ENCODE measurements around the gene DMPK.

The DMPK gene

GRCh38 chr19:45786533-45786894, 4.2 kb upstream of the DMPK start:
- no peak overlapping the region for H3K27ac Mint-ChIP-seq
- H3K9me3 Mint-ChIP-seq = no peaks in the 10 kb centered on the region
- TF ChIP-seq, protein P1, sequence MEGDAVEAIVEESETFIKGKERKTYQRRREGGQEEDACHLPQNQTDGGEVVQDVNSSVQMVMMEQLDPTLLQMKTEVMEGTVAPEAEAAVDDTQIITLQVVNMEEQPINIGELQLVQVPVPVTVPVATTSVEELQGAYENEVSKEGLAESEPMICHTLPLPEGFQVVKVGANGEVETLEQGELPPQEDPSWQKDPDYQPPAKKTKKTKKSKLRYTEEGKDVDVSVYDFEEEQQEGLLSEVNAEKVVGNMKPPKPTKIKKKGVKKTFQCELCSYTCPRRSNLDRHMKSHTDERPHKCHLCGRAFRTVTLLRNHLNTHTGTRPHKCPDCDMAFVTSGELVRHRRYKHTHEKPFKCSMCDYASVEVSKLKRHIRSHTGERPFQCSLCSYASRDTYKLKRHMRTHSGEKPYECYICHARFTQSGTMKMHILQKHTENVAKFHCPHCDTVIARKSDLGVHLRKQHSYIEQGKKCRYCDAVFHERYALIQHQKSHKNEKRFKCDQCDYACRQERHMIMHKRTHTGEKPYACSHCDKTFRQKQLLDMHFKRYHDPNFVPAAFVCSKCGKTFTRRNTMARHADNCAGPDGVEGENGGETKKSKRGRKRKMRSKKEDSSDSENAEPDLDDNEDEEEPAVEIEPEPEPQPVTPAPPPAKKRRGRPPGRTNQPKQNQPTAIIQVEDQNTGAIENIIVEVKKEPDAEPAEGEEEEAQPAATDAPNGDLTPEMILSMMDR (IDR thresholded peaks at IDR 0.05; ENCODE audit: unreplicated experiment in 3 of 3) = no peak
- no peak overlapping the region for H3K4me3 Mint-ChIP-seq
- no peaks in the 10 kb centered on the region for H3K27me3 Mint-ChIP-seq (ENCODE audit: low read depth)
- H3K36me3 Mint-ChIP-seq (ENCODE audit: low read depth) = peaks cover 32% of the 10 kb centered on the region
- peaks cover 30% of the 10 kb centered on the region for H3K4me1 Mint-ChIP-seq

DNA sequence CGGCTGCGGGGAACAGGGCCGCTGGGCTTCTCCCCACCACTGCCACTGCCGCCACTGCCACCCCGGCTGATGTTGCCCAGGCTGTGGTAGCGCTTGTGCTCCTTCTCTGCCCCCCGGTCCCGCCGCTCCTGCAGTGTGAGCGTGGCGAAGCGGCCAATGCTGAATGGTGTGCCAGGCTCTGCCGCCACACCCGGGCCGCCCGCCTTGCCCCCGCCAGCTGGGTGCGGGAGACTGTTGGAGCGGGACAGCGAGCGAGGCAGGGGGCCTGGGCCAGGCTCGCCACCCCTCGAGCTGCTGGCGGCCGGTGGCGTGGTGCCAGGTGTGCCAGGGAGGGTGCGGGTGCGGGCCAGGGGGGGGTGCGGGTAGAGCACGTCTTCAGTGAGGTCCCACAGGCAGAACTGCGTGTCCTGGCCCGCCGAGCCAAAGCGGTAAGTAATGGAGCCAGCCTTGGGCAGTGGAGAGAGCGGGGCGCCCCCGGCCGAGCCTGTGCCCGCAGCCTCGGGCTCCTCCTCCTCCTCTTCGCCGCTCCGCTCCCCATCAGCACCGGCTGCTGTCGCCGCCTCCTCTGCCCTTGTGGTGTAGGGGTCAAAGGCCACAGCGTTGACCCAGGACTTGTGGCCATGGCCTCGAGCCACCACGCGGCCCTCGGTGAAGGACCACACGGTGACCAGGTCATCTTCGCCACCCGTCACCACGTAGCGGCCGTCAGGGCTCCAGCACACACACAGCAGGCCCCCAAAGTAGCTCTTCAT, 3.7 kb upstream of the DMPK start:
- TF ChIP-seq, protein P1 (IDR thresholded peaks at IDR 0.05; ENCODE audit: unreplicated experiment in 3 of 3) = no peak
- Mint-ChIP-seq H3K27ac (no peak overlapping the region), H3K27me3 (ENCODE audit: low read depth) (no peaks in the 10 kb centered on the region), H3K4me1 (peaks cover 27% of the 10 kb centered on the region), H3K9me3 (no peaks in the 10 kb centered on the region), H3K36me3 (ENCODE audit: low read depth) (peaks cover 28% of the 10 kb centered on the region), H3K4me3 (no peak overlapping the region)

DNA sequence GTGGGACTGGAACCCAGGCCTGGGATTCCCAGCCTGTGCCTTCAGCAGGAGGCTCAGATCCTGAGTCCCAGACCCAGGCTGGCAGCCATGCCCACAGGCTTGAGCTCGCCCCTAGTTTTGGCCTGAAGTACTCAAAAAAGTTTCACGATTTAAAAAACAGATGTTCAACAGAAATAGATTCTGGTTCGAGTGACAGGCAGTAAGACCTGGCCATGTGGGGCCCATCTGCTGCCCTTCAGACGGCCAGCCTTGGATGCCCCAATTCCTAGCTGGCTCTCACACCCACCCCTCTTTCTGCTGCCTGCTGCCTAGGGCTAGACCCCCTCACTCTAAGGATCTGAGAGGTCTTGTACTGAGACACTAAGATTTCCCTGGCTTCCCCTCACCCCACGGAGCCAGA, 2.8 kb upstream of the DMPK start:
- Mint-ChIP-seq H3K4me3 (peak overlapping the region in 1 of 3 experiments; percentile 39), H3K9me3 (no peaks in the 10 kb centered on the region), H3K4me1 (peaks cover 27% of the 10 kb centered on the region), H3K27ac (no peak overlapping the region), H3K27me3 (ENCODE audit: low read depth) (no peaks in the 10 kb centered on the region), H3K36me3 (ENCODE audit: low read depth) (peaks cover 28% of the 10 kb centered on the region)
- TF ChIP-seq, protein P1 (IDR thresholded peaks at IDR 0.05; ENCODE audit: unreplicated experiment in 3 of 3) = no peak

DNA sequence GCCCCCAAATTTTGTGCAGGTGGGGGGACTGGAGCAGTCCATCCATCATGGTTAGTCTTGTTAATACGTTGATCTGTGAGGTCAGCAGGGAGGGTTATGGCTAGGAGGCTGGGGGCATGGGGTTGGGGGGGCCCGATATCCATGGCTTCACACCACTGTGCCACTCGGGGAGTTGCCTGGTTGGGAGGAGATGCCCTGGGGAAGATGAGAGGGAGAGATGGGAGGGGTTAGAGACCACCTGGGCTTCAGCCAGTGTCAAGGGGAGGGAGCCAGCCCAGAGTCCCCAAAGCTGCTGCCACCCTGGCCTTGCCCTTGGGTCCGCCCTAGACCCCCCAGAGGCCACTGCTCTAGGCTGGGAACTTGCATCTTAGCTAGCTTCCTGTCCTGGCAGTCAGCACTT, 1.8 kb upstream of the DMPK start:
- TF ChIP-seq, protein P1 (IDR thresholded peaks at IDR 0.05; ENCODE audit: unreplicated experiment in 3 of 3) = no peak
- Mint-ChIP-seq H3K36me3 (ENCODE audit: low read depth) (peaks cover 25% of the 10 kb centered on the region), H3K27ac (peak overlapping the region in 1 of 3 experiments; percentile 60), H3K9me3 (no peaks in the 10 kb centered on the region), H3K27me3 (ENCODE audit: low read depth) (no peaks in the 10 kb centered on the region), H3K4me1 (peaks cover 37% of the 10 kb centered on the region), H3K4me3 (peak overlapping the region in 1 of 3 experiments; percentile 78)

- H3K4me3 Mint-ChIP-seq = peak overlapping the region; percentile 20 to 78 (median 66)
- TF ChIP-seq, protein P1 (IDR thresholded peaks at IDR 0.05; ENCODE audit: unreplicated experiment in 3 of 3) = no peak
- H3K36me3 Mint-ChIP-seq (ENCODE audit: low read depth) = peaks cover 19% of the 10 kb centered on the region
- peaks cover 40% of the 10 kb centered on the region for H3K4me1 Mint-ChIP-seq
- H3K9me3 Mint-ChIP-seq = no peaks in the 10 kb centered on the region
- peak overlapping the region; percentile 51 to 63 (median 60) for H3K27ac Mint-ChIP-seq
- H3K27me3 Mint-ChIP-seq (ENCODE audit: low read depth) = no peaks in the 10 kb centered on the region
Measured at GRCh38 chr19:45782820-45783785, 813 bp upstream of the DMPK start.
